NB4 (cell line): ENCODE results near the gene GLOD4.

Source experiments
- MYC ChIP-seq: IDR thresholded peaks from 2 replicates; pipeline ENCODE4 v1.6.1; 2011; ENCODE audit warnings: low read depth, low read length
- POLR2A ChIP-seq: IDR thresholded peaks from 2 replicates; pipeline ENCODE4 v1.6.1; 2011; ENCODE audit warnings: mild to moderate bottlenecking; ENCODE audit not compliant: insufficient read length; ENCODE audit errors: extremely low read depth
- TF ChIP-seq, protein P1 (sequence below): IDR thresholded peaks from one replicate; pipeline ENCODE4 v1.5.1; 2012; ENCODE audit warnings: low read depth, low read length
- TF ChIP-seq, protein P2 (sequence below): IDR thresholded peaks from 2 replicates; pipeline ENCODE4 v1.6.1; 2011; ENCODE audit warnings: low read depth, low read length

DNA sequence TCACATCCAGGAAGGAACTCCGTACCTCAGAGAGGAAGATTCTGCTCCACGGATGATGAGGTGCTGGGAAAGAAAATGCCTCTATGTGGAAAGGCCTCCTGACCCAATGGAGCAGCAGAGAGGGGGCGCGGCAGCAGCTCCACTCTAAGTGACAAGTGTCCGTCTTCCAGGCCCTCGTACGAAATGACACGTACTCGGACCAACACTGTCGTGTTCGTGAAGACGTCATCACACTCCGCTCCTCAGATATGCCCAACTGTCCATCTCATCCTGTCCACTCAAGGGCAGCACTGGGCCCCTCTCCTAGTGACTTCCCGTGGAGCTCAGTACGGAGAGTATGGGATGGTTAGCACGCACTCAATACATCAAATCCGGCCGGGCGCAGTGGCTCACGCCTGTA lies 32.3 kb upstream of the GLOD4 start:
- TF ChIP-seq, protein P1, sequence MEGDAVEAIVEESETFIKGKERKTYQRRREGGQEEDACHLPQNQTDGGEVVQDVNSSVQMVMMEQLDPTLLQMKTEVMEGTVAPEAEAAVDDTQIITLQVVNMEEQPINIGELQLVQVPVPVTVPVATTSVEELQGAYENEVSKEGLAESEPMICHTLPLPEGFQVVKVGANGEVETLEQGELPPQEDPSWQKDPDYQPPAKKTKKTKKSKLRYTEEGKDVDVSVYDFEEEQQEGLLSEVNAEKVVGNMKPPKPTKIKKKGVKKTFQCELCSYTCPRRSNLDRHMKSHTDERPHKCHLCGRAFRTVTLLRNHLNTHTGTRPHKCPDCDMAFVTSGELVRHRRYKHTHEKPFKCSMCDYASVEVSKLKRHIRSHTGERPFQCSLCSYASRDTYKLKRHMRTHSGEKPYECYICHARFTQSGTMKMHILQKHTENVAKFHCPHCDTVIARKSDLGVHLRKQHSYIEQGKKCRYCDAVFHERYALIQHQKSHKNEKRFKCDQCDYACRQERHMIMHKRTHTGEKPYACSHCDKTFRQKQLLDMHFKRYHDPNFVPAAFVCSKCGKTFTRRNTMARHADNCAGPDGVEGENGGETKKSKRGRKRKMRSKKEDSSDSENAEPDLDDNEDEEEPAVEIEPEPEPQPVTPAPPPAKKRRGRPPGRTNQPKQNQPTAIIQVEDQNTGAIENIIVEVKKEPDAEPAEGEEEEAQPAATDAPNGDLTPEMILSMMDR = no peak
- TF ChIP-seq POLR2A (no peak), MYC (no peak)
- TF ChIP-seq, protein P2, sequence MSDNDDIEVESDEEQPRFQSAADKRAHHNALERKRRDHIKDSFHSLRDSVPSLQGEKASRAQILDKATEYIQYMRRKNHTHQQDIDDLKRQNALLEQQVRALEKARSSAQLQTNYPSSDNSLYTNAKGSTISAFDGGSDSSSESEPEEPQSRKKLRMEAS = no peak
